Measurements from ENCODE around the gene TRAM2.

Gene TRAM2

DNA sequence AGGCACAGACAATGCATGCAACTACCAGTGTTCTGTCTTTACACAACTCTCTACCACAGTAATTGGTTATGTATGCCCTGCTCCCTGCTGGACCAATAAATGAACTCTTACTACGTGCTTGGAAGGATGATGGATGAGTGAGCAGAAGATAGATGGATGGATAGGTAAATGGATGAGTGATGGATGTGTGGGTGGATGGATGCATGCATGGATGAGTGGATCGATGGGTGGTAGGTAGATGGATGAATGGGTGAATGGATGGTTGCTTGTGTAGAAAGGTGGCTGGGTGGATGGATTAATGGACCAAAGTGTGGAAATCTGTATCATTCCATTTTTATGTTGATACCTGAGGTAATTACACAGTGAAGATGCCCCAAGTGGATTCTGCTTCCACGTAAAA, 10.1 kb upstream of the TRAM2 start:
- no peak overlapping the region for H3K4me3 ChIP-seq (ENCODE audit: low read depth, low read length)
- in situ Hi-C loops (cut with HindIII; ENCODE audit: low sequenced_read_pairs) = no loop called here

DNA sequence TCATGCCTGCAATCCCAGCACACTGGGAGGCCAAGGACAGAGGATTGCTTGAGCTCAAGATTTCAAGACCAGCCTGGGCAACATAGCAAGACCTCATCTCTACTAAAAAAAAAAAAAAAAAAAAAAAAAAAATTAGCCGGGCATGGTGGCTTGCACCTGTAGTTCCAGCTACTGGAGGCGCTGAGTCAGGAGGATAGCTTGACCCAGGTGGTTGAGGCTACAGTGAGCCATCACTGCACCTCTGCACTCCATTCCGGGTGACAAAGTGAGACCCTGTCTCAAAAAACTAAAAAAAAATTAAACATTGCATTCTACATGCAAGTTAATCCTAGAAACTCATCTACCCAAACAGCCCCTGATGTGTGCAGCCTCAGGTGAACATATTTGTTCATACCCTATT, 7.3 kb upstream of the TRAM2 start:
- TF ChIP-seq, protein P1, sequence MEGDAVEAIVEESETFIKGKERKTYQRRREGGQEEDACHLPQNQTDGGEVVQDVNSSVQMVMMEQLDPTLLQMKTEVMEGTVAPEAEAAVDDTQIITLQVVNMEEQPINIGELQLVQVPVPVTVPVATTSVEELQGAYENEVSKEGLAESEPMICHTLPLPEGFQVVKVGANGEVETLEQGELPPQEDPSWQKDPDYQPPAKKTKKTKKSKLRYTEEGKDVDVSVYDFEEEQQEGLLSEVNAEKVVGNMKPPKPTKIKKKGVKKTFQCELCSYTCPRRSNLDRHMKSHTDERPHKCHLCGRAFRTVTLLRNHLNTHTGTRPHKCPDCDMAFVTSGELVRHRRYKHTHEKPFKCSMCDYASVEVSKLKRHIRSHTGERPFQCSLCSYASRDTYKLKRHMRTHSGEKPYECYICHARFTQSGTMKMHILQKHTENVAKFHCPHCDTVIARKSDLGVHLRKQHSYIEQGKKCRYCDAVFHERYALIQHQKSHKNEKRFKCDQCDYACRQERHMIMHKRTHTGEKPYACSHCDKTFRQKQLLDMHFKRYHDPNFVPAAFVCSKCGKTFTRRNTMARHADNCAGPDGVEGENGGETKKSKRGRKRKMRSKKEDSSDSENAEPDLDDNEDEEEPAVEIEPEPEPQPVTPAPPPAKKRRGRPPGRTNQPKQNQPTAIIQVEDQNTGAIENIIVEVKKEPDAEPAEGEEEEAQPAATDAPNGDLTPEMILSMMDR (IDR thresholded peaks at IDR 0.05; ENCODE audit: low read depth, low read length) = no peak
- DNase-seq (ENCODE audit: low read depth, low spot score) = no peak
- in situ Hi-C loops (cut with HindIII; ENCODE audit: low sequenced_read_pairs) = no loop called here

More for the DNA sequence above, 10.1 kb upstream of the TRAM2 start:
- TF ChIP-seq, protein P1 (IDR thresholded peaks at IDR 0.05; ENCODE audit: low read depth, low read length) = no peak
- no peak for DNase-seq (ENCODE audit: low read depth, low spot score)

DNA sequence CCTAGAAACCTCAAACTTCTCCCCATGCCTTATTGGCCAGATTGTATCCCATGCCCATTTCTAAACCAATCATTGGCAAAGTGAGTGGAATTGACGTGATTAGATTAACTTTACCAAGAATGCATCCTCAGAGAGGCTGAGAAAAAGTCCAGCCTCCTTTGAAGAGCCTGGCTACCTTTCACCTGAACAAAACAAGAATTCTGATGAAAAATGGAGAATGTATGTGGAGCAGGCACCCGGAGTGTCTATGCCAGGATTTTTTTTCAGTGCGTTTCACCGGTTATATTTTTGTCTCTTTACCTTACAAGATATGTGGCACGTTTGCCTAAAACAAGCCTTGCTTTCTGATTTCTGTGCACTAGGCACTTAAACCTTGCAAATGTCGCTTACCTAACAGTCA, 6.1 kb upstream of the TRAM2 start:
- TF ChIP-seq, protein P1 (IDR thresholded peaks at IDR 0.05; ENCODE audit: low read depth, low read length) = no peak
- DNase-seq (ENCODE audit: low read depth, low spot score) = no peak
- in situ Hi-C loops (cut with HindIII; ENCODE audit: low sequenced_read_pairs) = no loop called here
- H3K4me3 ChIP-seq (ENCODE audit: low read depth, low read length) = no peak overlapping the region

More for the DNA sequence above, 7.3 kb upstream of the TRAM2 start:
- H3K4me3 ChIP-seq (ENCODE audit: low read depth, low read length) = no peak overlapping the region

DNA sequence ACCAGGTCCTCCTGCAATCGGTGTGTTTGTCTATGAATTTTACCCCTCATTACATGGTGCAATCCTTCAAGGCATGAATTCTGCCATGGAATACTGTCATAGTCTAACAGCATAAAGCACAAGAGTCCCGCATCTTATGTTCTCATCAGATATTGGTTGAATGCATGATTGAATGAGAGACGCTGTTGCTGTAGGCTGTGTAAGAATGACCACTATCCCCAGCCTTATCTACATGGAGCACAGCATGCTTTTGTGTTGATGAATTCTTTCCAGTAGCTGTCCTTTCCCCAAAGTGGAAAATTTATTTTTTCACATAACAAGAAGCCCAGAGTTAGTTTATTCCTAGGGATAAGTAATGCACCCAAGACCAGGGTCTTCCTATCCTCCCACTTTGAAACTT, 5.6 kb upstream of the TRAM2 start:
- H3K4me3 ChIP-seq (ENCODE audit: low read depth, low read length) = no peak overlapping the region
- in situ Hi-C loops (cut with HindIII; ENCODE audit: low sequenced_read_pairs) = no loop called here
- no peak for DNase-seq (ENCODE audit: low read depth, low spot score)
- TF ChIP-seq, protein P1 (IDR thresholded peaks at IDR 0.05; ENCODE audit: low read depth, low read length) = no peak

DNA sequence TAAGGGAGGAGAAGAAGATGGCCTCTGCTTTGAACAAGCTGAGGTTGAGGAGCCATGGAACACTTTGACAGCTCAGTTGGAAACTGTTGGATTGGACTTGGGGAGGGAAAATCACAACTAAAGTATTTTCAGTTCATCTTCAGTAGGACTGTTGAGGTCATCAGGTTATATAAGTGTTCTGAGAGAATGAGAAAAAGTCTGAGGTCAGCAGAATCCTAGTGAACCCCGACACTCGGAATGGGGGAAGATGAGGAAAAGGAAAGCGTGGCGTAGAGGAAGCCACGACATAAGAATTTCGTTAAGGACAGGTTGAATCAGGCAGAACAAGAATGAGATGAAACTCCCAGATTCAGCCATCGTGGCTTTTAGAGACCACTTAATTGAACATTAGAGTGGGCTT, 4.0 kb upstream of the TRAM2 start:
- in situ Hi-C loops (cut with HindIII; ENCODE audit: low sequenced_read_pairs) = no loop called here
- TF ChIP-seq, protein P1 (IDR thresholded peaks at IDR 0.05; ENCODE audit: low read depth, low read length) = no peak
- no peak overlapping the region for H3K4me3 ChIP-seq (ENCODE audit: low read depth, low read length)
- DNase-seq (ENCODE audit: low read depth, low spot score) = no peak

DNA sequence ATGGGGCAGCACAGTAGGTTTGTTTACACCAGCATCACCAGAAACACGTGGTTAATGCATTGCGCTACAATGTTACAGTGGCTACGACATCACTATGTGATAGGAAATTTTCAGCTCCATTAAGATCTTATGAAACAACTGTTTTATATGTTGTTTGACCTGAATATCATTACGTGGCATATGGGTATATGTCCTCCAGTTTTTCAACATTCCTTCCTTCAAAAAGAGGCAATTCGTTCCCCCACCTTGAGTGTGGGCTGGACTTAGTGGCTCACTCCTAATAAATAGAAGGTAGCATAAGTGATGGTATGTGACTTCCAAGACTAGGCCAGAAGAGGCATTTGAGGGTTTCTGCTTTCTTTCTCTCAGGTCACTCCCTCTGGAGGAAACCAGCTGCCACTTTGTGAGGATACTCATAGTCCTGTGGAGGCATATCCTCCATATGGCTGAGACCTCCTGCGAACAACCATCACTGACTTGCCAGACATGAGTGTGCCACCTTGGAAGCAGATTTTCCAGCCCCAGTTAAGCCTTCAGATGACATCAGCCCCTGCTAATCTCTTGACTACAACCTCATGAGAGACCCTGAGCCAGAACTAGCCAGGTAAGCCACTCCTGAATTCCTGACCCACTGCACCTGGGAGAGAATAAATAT, 2.3 kb upstream of the TRAM2 start:
- in situ Hi-C loops (cut with HindIII; ENCODE audit: low sequenced_read_pairs) = no loop called here
- DNase-seq (ENCODE audit: low read depth, low spot score) = no peak
- no peak overlapping the region for H3K4me3 ChIP-seq (ENCODE audit: low read depth, low read length)
- TF ChIP-seq, protein P1 (IDR thresholded peaks at IDR 0.05; ENCODE audit: low read depth, low read length) = no peak
